K562 (cell line): Measurements from ENCODE around the gene MYCBP. TPM values are rescaled to one million over a fixed set of nuclear protein-coding genes. Genes with fewer than 3 reads are reported as not detected.

Experiments
- COPS2 ChIP-seq: fragments of 450-650 bp; conservative IDR thresholded peaks from 2 replicates; pipeline ENCODE4 v1.6.1; 2016; ENCODE audit warnings: mild to moderate bottlenecking, moderate library complexity
- FOSL1 ChIP-seq: fragments of 200-800 bp; sonication (Bioruptor generic); conservative IDR thresholded peaks from 2 replicates; pipeline ENCODE4 v1.6.1; 2016; ENCODE audit warnings: missing genetic modification characterization, missing compliant biosample characterization
- FOXA3 ChIP-seq, 2 experiments: fragments of 450-650 bp in 1 of 2; sonication (generic) in 1 of 2; formaldehyde crosslinking; IDR thresholded peaks in 1 of 2; conservative IDR thresholded peaks in 1 of 2; 2 replicates each; pipeline versions ENCODE4 v1.4.0 to v1.8.0; 2020 to 2022; ENCODE audit warnings: mild to moderate bottlenecking in 2 of 2, missing genetic modification reagents in 1 of 2
- FOXP4 ChIP-seq: sonication (generic); formaldehyde crosslinking; IDR thresholded peaks from 2 replicates; pipeline ENCODE4 v1.8.0; 2022; ENCODE audit warnings: mild to moderate bottlenecking, missing genetic modification reagents, borderline replicate concordance
- GTF2B ChIP-seq: IDR thresholded peaks from 2 replicates; pipeline ENCODE4 v1.6.1; 2011; ENCODE audit not compliant: insufficient read length; ENCODE audit errors: extremely low read depth
- HDAC6 ChIP-seq: IDR thresholded peaks from 2 replicates; pipeline ENCODE4 v1.6.1; 2012; ENCODE audit warnings: low read depth, mild to moderate bottlenecking, control low read depth, inconsistent platforms, low read length, moderate library complexity
- IRF1 ChIP-seq: sonication (generic); formaldehyde crosslinking; IDR thresholded peaks from 2 replicates; pipeline ENCODE4 v1.8.0; 2022; ENCODE audit warnings: missing genetic modification reagents, mild to moderate bottlenecking, borderline replicate concordance
- KLF6 ChIP-seq: fragments of 250-450 bp; sonication (Bioruptor Pico); IDR thresholded peaks from 2 replicates; pipeline ENCODE4 v1.4.0; 2020; ENCODE audit warnings: mild to moderate bottlenecking, moderate library complexity, borderline replicate concordance
- MBD2 ChIP-seq: sonication (generic); IDR thresholded peaks from 2 replicates; pipeline ENCODE4 v1.6.1; 2016; ENCODE audit warnings: low read depth, borderline replicate concordance
- PHF21A ChIP-seq: fragments of 450-650 bp; IDR thresholded peaks from 2 replicates; pipeline ENCODE4 v1.6.1; 2017; ENCODE audit warnings: low read depth, borderline replicate concordance
- POLR2AphosphoS2 ChIP-seq: IDR thresholded peaks from 2 replicates; pipeline ENCODE4 v1.6.1; 2012; ENCODE audit warnings: low read length, improper control_type of control experiment
- POLR2AphosphoS5 ChIP-seq: IDR thresholded peaks from 2 replicates; pipeline ENCODE4 v1.6.1; 2011; ENCODE audit warnings: mild to moderate bottlenecking, low read depth, low read length, moderate library complexity; ENCODE audit not compliant: control insufficient read depth, insufficient read depth
- POLR3A ChIP-seq: IDR thresholded peaks from 2 replicates; pipeline ENCODE4 v1.6.1; 2011; ENCODE audit warnings: borderline replicate concordance, mild to moderate bottlenecking, moderate library complexity; ENCODE audit not compliant: insufficient read length, insufficient read depth; ENCODE audit errors: extremely low read depth
- PRPF4 ChIP-seq: fragments of 200-400 bp; formaldehyde crosslinking; IDR thresholded peaks from one replicate; pipeline ENCODE4 v1.6.1; 2017; ENCODE audit warnings: low read length, low read depth, mild to moderate bottlenecking; ENCODE audit not compliant: insufficient read depth, poor library complexity, severe bottlenecking
- RNF2 ChIP-seq: sonication (generic); IDR thresholded peaks from 2 replicates; pipeline ENCODE4 v1.6.1; 2016
- SETDB1 ChIP-seq: IDR thresholded peaks from one replicate; pipeline ENCODE4 v1.6.1; 2012; ENCODE audit warnings: low read length, control low read depth, inconsistent platforms
- SP1 ChIP-seq: sonication (generic); formaldehyde crosslinking; IDR thresholded peaks from 2 replicates; pipeline ENCODE4 v1.8.1; 2022; ENCODE audit warnings: mild to moderate bottlenecking, missing genetic modification reagents
- SRSF1 ChIP-seq: fragments of 200-400 bp; formaldehyde crosslinking; IDR thresholded peaks from 2 replicates; pipeline ENCODE4 v1.6.1; 2017; ENCODE audit warnings: mild to moderate bottlenecking, low read depth, low read length, moderate library complexity
- SRSF3 ChIP-seq: fragments of 200-400 bp; formaldehyde crosslinking; IDR thresholded peaks from 2 replicates; pipeline ENCODE4 v1.6.1; 2016; ENCODE audit warnings: mild to moderate bottlenecking, low read length, moderate library complexity; ENCODE audit not compliant: insufficient read depth
- TFAM ChIP-seq: fragments of 250-450 bp; sonication (Bioruptor Pico); conservative IDR thresholded peaks from 2 replicates; pipeline ENCODE4 v1.5.0; 2021; ENCODE audit warnings: mild to moderate bottlenecking, moderate library complexity
- YBX1 ChIP-seq: fragments of 450-650 bp; IDR thresholded peaks from 2 replicates; pipeline ENCODE4 v1.7.1; 2016; ENCODE audit warnings: mild to moderate bottlenecking
- ZNF224 ChIP-seq: sonication (generic); formaldehyde crosslinking; IDR thresholded peaks from 2 replicates; pipeline ENCODE4 v1.8.0; 2022; ENCODE audit warnings: mild to moderate bottlenecking, missing genetic modification reagents
- ZNF655 ChIP-seq: fragments of 250-450 bp; sonication (Bioruptor Pico); IDR thresholded peaks from 2 replicates; pipeline ENCODE4 v1.5.0; 2021
- ZNF668 ChIP-seq: fragments of 250-450 bp; sonication (Bioruptor Pico); IDR thresholded peaks from 2 replicates; pipeline ENCODE4 v1.8.0; 2022; ENCODE audit warnings: mild to moderate bottlenecking, inconsistent platforms
- ZNF77 ChIP-seq: fragments of 250-450 bp; sonication (Bioruptor Pico); IDR thresholded peaks from 2 replicates; pipeline ENCODE4 v1.5.0; 2020
- polyA plus RNA-seq, 8 experiments: library from polyadenylated mRNA; depleted of rRNA in 4 of 8; stranded (reverse) in 5 of 8; unstranded in 3 of 8; fragments of >200 nt; fragmentation: Nextera tagmentation in 2 of 8; fragmentation: Illumina TruSeq in 1 of 8; extraction: Ambion mirVana in 2 of 8; extraction: Trizol in 1 of 8; gene quantifications; 2 replicates each; pipeline versions ENCODE4 v1.2.1 to v1.2.3, GENCODE V29; 2011 to 2014; ENCODE audit warnings: inconsistent platforms in 1 of 8, missing spikeins in 1 of 8
- total RNA-seq, 7 experiments: library from RNA; depleted of rRNA in 6 of 7; stranded (reverse); fragments of >200 nt in 6 of 7; fragmentation: Illumina TruSeq in 2 of 7; extraction: Trizol in 2 of 7; gene quantifications; 2 replicates each; pipeline versions ENCODE4 v1.2.1 to v1.2.3, GENCODE V29; 2011 to 2021; ENCODE audit warnings: low replicate concordance in 1 of 7

MYCBP gene
- total and polyA plus RNA-seq, 9 of the 15 experiments (the other 6 are each of a cell fraction or from before 2014, with no cell fraction given): 32.3 to 253 (median 72.9) TPM

GRCh38 chr1:38915352-38915948 lies 42.3 kb upstream of the MYCBP start (continued):
- TF ChIP-seq FOXP4 (no peak), ZNF224 (no peak), YBX1 (no peak), SRSF1 (no peak), TFAM (CRISPR knock-in tag) (no peak), IRF1 (CRISPR knock-in tag) (0 out of 2 replicates have a peak, but pooled peaks have one; percentile 22), SETDB1 (no peak), KLF6 (CRISPR knock-in tag) (no peak; the same call in 1 of the 2 replicates), ZNF77 (CRISPR knock-in tag) (no peak), SRSF3 (no peak), POLR2AphosphoS5 (peak; percentile 95), PHF21A (no peak), MBD2 (peak; percentile 85), RNF2 (0 out of 2 replicates have a peak, but pooled peaks have one; percentile 44), FOXA3 (CRISPR knock-in tag; conservative IDR thresholded peaks at IDR 0.05 in 1 of 2, IDR thresholded peaks at IDR 0.05 in 1 of 2) (peak; percentile 89 to 98; a peak in 3 of 4 replicates), GTF2B (no peak), HDAC6 (no peak), FOSL1 (tag) (peak; percentile 81), COPS2 (no peak), PRPF4 (no peak), POLR2AphosphoS2 (no peak), SP1 (peak; percentile 37; the same call in 1 of the 2 replicates), ZNF655 (CRISPR knock-in tag) (no peak), POLR3A (no peak), ZNF668 (CRISPR knock-in tag) (no peak)
